ENCODE results near the gene GRM7.

DNA sequence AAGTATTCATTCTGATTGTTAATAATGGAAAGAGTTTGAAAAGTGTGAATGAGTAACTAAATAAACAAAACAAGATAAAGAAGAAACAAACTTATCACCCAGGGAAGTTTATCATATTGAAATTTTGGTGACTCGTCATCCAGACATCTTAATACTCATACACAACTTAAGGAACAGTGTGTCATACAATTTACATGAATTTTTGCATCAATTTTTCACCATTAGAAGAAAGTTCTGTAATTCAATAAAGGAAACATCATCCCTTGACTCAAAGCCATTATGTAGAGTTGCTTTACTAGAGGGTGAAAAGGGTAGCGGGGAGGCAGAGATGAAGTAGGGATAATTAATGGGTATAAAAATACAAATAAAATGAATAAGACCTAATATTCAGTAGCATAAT, 536.2 kb downstream of the GRM7 start:
- TF ChIP-seq ZNF274 (IDR thresholded peaks at IDR 0.05; ENCODE audit: low read length) (no peak), ZNF274 (tag by site-specific recombination; IDR thresholded peaks at IDR 0.05; ENCODE audit: borderline replicate concordance) (no peak), ZNF174 (tag by site-specific recombination; IDR thresholded peaks at IDR 0.05) (no peak), KLF16 (tag by site-specific recombination; IDR thresholded peaks at IDR 0.05) (no peak), EGR2 (tag by site-specific recombination; IDR thresholded peaks at IDR 0.05; ENCODE audit: low read depth) (no peak), ZNF747 (tag by site-specific recombination; IDR thresholded peaks at IDR 0.05) (no peak), KLF9 (tag by site-specific recombination; IDR thresholded peaks at IDR 0.05; ENCODE audit: low read depth) (no peak), HOXD13 (CRISPR knock-in tag; IDR thresholded peaks at IDR 0.05; ENCODE audit: borderline replicate concordance) (no peak), ZNF311 (tag by site-specific recombination; IDR thresholded peaks at IDR 0.05; ENCODE audit: borderline replicate concordance) (no peak)
- TF ChIP-seq, protein P1, sequence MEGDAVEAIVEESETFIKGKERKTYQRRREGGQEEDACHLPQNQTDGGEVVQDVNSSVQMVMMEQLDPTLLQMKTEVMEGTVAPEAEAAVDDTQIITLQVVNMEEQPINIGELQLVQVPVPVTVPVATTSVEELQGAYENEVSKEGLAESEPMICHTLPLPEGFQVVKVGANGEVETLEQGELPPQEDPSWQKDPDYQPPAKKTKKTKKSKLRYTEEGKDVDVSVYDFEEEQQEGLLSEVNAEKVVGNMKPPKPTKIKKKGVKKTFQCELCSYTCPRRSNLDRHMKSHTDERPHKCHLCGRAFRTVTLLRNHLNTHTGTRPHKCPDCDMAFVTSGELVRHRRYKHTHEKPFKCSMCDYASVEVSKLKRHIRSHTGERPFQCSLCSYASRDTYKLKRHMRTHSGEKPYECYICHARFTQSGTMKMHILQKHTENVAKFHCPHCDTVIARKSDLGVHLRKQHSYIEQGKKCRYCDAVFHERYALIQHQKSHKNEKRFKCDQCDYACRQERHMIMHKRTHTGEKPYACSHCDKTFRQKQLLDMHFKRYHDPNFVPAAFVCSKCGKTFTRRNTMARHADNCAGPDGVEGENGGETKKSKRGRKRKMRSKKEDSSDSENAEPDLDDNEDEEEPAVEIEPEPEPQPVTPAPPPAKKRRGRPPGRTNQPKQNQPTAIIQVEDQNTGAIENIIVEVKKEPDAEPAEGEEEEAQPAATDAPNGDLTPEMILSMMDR (tag by site-specific recombination; IDR thresholded peaks at IDR 0.05): no peak
- TF ChIP-seq, protein P2, sequence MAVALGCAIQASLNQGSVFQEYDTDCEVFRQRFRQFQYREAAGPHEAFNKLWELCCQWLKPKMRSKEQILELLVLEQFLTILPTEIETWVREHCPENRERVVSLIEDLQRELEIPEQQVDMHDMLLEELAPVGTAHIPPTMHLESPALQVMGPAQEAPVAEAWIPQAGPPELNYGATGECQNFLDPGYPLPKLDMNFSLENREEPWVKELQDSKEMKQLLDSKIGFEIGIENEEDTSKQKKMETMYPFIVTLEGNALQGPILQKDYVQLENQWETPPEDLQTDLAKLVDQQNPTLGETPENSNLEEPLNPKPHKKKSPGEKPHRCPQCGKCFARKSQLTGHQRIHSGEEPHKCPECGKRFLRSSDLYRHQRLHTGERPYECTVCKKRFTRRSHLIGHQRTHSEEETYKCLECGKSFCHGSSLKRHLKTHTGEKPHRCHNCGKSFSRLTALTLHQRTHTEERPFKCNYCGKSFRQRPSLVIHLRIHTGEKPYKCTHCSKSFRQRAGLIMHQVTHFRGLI (tag by site-specific recombination; IDR thresholded peaks at IDR 0.05): no peak
- TF ChIP-seq, protein P3, sequence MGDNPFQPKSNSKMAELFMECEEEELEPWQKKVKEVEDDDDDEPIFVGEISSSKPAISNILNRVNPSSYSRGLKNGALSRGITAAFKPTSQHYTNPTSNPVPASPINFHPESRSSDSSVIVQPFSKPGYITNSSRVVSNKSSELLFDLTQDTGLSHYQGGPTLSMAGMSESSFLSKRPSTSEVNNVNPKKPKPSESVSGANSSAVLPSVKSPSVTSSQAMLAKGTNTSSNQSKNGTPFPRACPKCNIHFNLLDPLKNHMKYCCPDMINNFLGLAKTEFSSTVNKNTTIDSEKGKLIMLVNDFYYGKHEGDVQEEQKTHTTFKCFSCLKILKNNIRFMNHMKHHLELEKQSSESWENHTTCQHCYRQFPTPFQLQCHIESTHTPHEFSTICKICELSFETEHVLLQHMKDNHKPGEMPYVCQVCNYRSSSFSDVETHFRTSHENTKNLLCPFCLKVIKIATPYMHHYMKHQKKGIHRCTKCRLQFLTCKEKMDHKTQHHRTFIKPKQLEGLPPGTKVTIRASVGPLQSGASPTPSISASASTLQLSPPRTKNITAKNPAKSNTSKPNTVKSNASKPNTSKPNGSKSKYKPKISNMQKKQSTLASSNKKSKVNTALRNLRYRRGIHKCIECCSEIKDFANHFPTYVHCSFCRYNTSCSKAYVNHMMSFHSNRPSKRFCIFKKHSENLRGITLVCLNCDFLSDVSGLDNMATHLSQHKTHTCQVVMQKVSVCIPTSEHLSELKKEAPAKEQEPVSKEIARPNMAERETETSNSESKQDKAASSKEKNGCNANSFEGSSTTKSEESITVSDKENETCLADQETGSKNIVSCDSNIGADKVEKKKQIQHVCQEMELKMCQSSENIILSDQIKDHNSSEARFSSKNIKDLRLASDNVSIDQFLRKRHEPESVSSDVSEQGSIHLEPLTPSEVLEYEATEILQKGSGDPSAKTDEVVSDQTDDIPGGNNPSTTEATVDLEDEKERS (tag by site-specific recombination; IDR thresholded peaks at IDR 0.05): no peak
- TF ChIP-seq, protein P4, sequence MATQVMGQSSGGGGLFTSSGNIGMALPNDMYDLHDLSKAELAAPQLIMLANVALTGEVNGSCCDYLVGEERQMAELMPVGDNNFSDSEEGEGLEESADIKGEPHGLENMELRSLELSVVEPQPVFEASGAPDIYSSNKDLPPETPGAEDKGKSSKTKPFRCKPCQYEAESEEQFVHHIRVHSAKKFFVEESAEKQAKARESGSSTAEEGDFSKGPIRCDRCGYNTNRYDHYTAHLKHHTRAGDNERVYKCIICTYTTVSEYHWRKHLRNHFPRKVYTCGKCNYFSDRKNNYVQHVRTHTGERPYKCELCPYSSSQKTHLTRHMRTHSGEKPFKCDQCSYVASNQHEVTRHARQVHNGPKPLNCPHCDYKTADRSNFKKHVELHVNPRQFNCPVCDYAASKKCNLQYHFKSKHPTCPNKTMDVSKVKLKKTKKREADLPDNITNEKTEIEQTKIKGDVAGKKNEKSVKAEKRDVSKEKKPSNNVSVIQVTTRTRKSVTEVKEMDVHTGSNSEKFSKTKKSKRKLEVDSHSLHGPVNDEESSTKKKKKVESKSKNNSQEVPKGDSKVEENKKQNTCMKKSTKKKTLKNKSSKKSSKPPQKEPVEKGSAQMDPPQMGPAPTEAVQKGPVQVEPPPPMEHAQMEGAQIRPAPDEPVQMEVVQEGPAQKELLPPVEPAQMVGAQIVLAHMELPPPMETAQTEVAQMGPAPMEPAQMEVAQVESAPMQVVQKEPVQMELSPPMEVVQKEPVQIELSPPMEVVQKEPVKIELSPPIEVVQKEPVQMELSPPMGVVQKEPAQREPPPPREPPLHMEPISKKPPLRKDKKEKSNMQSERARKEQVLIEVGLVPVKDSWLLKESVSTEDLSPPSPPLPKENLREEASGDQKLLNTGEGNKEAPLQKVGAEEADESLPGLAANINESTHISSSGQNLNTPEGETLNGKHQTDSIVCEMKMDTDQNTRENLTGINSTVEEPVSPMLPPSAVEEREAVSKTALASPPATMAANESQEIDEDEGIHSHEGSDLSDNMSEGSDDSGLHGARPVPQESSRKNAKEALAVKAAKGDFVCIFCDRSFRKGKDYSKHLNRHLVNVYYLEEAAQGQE (tag by site-specific recombination; IDR thresholded peaks at IDR 0.05): no peak
